Measurements from ENCODE around the gene SSBP3. TPM values are rescaled to one million over a fixed set of nuclear protein-coding genes. Genes with fewer than 3 reads are reported as not detected.

SSBP3 gene
- total and polyA plus RNA-seq, 2 experiments from 2014 or later, result 47.4 to 68.6 TPM

DNA sequence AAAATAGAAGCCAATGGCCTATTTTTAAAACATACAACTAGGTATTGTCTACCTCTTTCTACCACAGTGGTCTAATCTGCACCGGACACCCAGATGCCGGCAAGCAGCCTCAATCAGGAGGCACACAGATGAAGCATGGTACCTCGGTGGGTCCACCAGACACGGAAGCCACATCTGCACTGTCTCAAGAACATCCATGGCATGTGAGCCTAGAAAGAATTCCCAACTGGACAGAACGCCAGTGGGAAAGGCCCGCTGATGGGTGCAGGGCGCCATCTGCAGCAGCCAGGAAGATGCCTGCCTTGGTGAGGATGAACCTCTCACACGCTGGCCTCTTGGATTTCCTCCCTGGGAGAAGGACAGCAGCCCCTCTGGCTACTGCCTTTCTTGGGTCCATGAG, 126.7 kb downstream of the SSBP3 start (continued):
- TF ChIP-seq, protein P1, sequence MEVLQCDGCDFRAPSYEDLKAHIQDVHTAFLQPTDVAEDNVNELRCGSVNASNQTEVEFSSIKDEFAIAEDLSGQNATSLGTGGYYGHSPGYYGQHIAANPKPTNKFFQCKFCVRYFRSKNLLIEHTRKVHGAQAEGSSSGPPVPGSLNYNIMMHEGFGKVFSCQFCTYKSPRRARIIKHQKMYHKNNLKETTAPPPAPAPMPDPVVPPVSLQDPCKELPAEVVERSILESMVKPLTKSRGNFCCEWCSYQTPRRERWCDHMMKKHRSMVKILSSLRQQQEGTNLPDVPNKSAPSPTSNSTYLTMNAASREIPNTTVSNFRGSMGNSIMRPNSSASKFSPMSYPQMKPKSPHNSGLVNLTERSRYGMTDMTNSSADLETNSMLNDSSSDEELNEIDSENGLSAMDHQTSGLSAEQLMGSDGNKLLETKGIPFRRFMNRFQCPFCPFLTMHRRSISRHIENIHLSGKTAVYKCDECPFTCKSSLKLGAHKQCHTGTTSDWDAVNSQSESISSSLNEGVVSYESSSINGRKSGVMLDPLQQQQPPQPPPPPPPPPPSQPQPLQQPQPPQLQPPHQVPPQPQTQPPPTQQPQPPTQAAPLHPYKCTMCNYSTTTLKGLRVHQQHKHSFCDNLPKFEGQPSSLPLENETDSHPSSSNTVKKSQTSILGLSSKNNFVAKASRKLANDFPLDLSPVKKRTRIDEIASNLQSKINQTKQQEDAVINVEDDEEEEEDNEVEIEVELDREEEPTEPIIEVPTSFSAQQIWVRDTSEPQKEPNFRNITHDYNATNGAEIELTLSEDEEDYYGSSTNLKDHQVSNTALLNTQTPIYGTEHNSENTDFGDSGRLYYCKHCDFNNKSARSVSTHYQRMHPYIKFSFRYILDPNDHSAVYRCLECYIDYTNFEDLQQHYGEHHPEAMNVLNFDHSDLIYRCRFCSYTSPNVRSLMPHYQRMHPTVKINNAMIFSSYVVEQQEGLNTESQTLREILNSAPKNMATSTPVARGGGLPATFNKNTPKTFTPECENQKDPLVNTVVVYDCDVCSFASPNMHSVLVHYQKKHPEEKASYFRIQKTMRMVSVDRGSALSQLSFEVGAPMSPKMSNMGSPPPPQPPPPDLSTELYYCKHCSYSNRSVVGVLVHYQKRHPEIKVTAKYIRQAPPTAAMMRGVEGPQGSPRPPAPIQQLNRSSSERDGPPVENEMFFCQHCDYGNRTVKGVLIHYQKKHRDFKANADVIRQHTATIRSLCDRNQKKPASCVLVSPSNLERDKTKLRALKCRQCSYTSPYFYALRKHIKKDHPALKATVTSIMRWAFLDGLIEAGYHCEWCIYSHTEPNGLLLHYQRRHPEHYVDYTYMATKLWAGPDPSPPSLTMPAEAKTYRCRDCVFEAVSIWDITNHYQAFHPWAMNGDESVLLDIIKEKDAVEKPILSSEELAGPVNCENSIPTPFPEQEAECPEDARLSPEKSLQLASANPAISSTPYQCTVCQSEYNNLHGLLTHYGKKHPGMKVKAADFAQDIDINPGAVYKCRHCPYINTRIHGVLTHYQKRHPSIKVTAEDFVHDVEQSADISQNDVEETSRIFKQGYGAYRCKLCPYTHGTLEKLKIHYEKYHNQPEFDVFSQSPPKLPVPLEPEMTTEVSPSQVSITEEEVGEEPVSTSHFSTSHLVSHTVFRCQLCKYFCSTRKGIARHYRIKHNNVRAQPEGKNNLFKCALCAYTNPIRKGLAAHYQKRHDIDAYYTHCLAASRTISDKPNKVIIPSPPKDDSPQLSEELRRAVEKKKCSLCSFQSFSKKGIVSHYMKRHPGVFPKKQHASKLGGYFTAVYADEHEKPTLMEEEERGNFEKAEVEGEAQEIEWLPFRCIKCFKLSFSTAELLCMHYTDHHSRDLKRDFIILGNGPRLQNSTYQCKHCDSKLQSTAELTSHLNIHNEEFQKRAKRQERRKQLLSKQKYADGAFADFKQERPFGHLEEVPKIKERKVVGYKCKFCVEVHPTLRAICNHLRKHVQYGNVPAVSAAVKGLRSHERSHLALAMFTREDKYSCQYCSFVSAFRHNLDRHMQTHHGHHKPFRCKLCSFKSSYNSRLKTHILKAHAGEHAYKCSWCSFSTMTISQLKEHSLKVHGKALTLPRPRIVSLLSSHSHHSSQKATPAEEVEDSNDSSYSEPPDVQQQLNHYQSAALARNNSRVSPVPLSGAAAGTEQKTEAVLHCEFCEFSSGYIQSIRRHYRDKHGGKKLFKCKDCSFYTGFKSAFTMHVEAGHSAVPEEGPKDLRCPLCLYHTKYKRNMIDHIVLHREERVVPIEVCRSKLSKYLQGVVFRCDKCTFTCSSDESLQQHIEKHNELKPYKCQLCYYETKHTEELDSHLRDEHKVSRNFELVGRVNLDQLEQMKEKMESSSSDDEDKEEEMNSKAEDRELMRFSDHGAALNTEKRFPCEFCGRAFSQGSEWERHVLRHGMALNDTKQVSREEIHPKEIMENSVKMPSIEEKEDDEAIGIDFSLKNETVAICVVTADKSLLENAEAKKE (CRISPR knock-in tag; IDR thresholded peaks at IDR 0.05), result no peak

DNA sequence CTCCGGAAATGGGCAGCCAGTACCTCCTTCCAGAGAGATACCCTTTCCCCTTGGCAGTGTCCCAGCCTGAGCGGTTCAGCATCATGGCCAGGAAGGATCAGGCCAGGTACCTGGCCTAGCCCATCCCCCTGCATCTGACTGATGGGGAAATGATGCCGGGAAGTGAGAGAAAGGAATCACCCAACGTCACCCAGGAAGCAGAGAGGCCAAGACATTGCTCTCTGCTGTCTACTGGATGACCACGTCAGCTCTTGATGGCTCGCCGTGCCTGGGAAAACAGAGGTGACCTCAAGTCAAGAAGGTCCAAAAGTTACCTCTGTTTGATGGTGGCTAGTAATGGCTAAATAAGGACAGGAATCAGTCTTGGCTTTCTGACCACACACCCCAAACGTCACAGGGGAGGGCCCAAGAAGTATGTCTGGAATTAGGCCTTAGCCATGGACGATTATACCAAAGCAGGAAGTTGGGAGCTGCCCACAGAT, 127.2 kb downstream of the SSBP3 start:
- no peak overlapping the region; the same call in 1 of the 2 replicates for H3K27ac Mint-ChIP-seq
- Histone ChIP-seq H3K27ac (ENCODE audit: low read depth) (no peak overlapping the region), H3K36me3 (ENCODE audit: insufficient read depth) (no peaks in the 10 kb centered on the region), H3F3A (replicated peaks; ENCODE audit: low read depth) (0 out of 2 replicates have a peak, but pooled peaks cover 1% of the 10 kb centered on the region), H3K27me3 (ENCODE audit: insufficient read depth) (no peaks in the 10 kb centered on the region), H3K79me2 (replicated peaks; ENCODE audit: insufficient read depth) (peaks cover 60% of the 10 kb centered on the region), H3K4me1 (ENCODE audit: insufficient read depth) (peaks cover 23% of the 10 kb centered on the region), H3K9me2 (ENCODE audit: insufficient read depth) (no peaks in the 10 kb centered on the region), H4K20me1 (replicated peaks; ENCODE audit: insufficient read depth) (peaks cover 11% of the 10 kb centered on the region; the same call in 1 of the 2 replicates), H3K4me2 (no peak overlapping the region), H3K4me3 (no peak overlapping the region), H2AFZ (no peak overlapping the region)
- peaks cover 45% of the 10 kb centered on the region for H3K4me1 Mint-ChIP-seq
- peaks cover 20% of the 10 kb centered on the region for H3K36me3 Mint-ChIP-seq (ENCODE audit: low read depth)
- ATAC-seq (no peak), DNase-seq (ENCODE audit: low spot score) (no peak)
- no peak overlapping the region for H3K4me3 Mint-ChIP-seq
- H3K27me3 Mint-ChIP-seq (ENCODE audit: insufficient read depth, low read depth, poor library complexity), result peaks cover 24% of the 10 kb centered on the region
- H3K9me3 Mint-ChIP-seq, result no peaks in the 10 kb centered on the region
- TF ChIP-seq, protein P2, sequence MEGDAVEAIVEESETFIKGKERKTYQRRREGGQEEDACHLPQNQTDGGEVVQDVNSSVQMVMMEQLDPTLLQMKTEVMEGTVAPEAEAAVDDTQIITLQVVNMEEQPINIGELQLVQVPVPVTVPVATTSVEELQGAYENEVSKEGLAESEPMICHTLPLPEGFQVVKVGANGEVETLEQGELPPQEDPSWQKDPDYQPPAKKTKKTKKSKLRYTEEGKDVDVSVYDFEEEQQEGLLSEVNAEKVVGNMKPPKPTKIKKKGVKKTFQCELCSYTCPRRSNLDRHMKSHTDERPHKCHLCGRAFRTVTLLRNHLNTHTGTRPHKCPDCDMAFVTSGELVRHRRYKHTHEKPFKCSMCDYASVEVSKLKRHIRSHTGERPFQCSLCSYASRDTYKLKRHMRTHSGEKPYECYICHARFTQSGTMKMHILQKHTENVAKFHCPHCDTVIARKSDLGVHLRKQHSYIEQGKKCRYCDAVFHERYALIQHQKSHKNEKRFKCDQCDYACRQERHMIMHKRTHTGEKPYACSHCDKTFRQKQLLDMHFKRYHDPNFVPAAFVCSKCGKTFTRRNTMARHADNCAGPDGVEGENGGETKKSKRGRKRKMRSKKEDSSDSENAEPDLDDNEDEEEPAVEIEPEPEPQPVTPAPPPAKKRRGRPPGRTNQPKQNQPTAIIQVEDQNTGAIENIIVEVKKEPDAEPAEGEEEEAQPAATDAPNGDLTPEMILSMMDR (conservative IDR thresholded peaks at IDR 0.05; ENCODE audit: low read depth in 2 of 2), result no peak
- TF ChIP-seq, protein P1 (CRISPR knock-in tag; IDR thresholded peaks at IDR 0.05), result no peak
